Measurements from ENCODE around the gene LRWD1. TPM values are rescaled to one million over a fixed set of nuclear protein-coding genes. Genes with fewer than 3 reads are reported as not detected.

Gene LRWD1
- total RNA-seq, 1 donor from 2014 or later: 16.1 TPM

GRCh38 chr7:102421706-102422240 is 43.0 kb upstream of the LRWD1 start:
- H3K4me3 Mint-ChIP-seq (ENCODE audit: unreplicated experiment): no peak overlapping the region
- H3K27me3 Mint-ChIP-seq (ENCODE audit: low read depth): no peaks in the 10 kb centered on the region
- H3K36me3 Mint-ChIP-seq (ENCODE audit: low read depth): peaks cover 29% of the 10 kb centered on the region
- no peaks in the 10 kb centered on the region for H3K4me1 Mint-ChIP-seq (ENCODE audit: low read depth)
- no peak for TF ChIP-seq CTCF (IDR thresholded peaks at IDR 0.05)
- H3K27ac Mint-ChIP-seq (ENCODE audit: unreplicated experiment): no peak overlapping the region
- no peaks in the 10 kb centered on the region for H3K9me3 Mint-ChIP-seq (ENCODE audit: low read depth)
- no peak for DNase-seq (ENCODE audit: low spot score)

GRCh38 chr7:102424129-102424551 is 40.6 kb upstream of the LRWD1 start:
- Mint-ChIP-seq H3K27ac (ENCODE audit: unreplicated experiment) (no peak overlapping the region), H3K4me3 (ENCODE audit: unreplicated experiment) (no peak overlapping the region)

DNA sequence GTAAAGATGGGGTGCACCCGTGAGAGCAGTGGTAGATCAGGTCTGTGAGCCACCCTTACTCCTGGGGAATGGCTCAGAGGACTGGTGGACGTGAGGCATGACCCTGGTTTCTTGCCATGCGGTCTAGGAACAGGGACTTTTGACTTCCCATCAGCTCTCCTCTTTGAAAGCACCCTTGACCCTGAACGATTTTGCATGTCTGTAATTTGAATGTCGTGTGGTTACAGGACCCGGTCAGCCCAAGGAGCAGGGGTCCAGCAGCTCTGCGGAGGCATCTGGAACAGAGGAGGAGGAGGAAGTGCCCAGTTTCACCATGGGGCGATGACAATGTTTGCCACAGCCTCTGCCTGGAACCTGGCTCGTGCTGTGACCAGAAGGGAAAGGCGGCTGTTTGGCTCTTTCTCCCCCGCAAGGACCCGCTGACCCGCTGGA is 40.0 kb upstream of the LRWD1 start:
- Mint-ChIP-seq H3K27me3 (ENCODE audit: low read depth) (no peaks in the 10 kb centered on the region), H3K4me3 (ENCODE audit: unreplicated experiment) (no peak overlapping the region), H3K36me3 (ENCODE audit: low read depth) (peaks cover 25% of the 10 kb centered on the region), H3K9me3 (ENCODE audit: low read depth) (no peaks in the 10 kb centered on the region), H3K27ac (ENCODE audit: unreplicated experiment) (no peak overlapping the region), H3K4me1 (ENCODE audit: low read depth) (peaks cover 6% of the 10 kb centered on the region)
- no peak for TF ChIP-seq CTCF (IDR thresholded peaks at IDR 0.05)
- no peak for DNase-seq (ENCODE audit: low spot score)

More at GRCh38 chr7:102424129-102424551, 40.6 kb upstream of the LRWD1 start:
- DNase-seq (ENCODE audit: low spot score): no peak
- no peak for TF ChIP-seq CTCF (IDR thresholded peaks at IDR 0.05)
- Mint-ChIP-seq H3K36me3 (ENCODE audit: low read depth) (peaks cover 27% of the 10 kb centered on the region), H3K9me3 (ENCODE audit: low read depth) (no peaks in the 10 kb centered on the region), H3K4me1 (ENCODE audit: low read depth) (no peaks in the 10 kb centered on the region), H3K27me3 (ENCODE audit: low read depth) (no peaks in the 10 kb centered on the region)

DNA sequence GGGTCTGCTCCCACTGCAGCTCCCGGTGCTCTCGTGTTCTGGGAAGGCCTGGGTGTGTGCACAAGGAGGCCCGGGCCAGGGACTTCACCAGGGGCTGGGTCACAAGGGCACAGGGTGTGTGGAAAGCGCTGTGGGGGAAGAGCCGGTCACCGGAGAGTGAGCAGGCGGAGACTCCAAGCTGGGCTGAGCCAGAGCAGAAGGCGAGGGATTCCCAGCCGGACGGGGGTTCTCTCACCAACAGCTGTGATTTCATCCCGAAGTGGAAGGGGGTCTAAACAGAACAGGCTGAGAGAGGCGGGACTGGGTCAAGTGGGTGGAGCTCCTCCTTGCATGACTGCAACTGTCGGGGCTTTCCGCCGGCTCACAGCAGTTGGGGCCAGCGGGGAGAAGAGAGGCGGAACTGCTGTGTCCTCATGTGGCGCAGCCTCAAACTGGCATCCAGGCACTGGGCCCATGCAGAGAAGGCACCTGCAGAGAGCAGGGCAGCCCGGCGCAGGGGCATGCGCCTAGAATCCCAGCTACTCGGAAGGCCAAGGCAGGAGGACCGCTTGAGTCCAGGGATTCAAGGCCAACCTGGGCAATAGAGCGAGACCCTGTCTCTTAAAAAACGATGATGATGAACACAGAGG is 39.0 kb upstream of the LRWD1 start:
- Mint-ChIP-seq H3K9me3 (ENCODE audit: low read depth) (no peaks in the 10 kb centered on the region), H3K36me3 (ENCODE audit: low read depth) (peaks cover 21% of the 10 kb centered on the region), H3K4me3 (ENCODE audit: unreplicated experiment) (no peak overlapping the region), H3K4me1 (ENCODE audit: low read depth) (peaks cover 7% of the 10 kb centered on the region), H3K27ac (ENCODE audit: unreplicated experiment) (no peak overlapping the region), H3K27me3 (ENCODE audit: low read depth) (no peaks in the 10 kb centered on the region)
- no peak for DNase-seq (ENCODE audit: low spot score)
- TF ChIP-seq CTCF (IDR thresholded peaks at IDR 0.05): no peak

- Mint-ChIP-seq H3K36me3 (ENCODE audit: low read depth) (peaks cover 19% of the 10 kb centered on the region), H3K4me1 (ENCODE audit: low read depth) (peaks cover 9% of the 10 kb centered on the region), H3K9me3 (ENCODE audit: low read depth) (no peaks in the 10 kb centered on the region), H3K27ac (ENCODE audit: unreplicated experiment) (no peak overlapping the region), H3K27me3 (ENCODE audit: low read depth) (no peaks in the 10 kb centered on the region), H3K4me3 (ENCODE audit: unreplicated experiment) (no peak overlapping the region)
- no peak for DNase-seq (ENCODE audit: low spot score)
- no peak for TF ChIP-seq CTCF (IDR thresholded peaks at IDR 0.05)
These were observed 38.3 kb upstream of the LRWD1 start for GRCh38 chr7:102426268-102427018.

Measured in chondrocyte (in vitro differentiated cells).